ENCODE data around the gene TNFRSF1B.

DNA sequence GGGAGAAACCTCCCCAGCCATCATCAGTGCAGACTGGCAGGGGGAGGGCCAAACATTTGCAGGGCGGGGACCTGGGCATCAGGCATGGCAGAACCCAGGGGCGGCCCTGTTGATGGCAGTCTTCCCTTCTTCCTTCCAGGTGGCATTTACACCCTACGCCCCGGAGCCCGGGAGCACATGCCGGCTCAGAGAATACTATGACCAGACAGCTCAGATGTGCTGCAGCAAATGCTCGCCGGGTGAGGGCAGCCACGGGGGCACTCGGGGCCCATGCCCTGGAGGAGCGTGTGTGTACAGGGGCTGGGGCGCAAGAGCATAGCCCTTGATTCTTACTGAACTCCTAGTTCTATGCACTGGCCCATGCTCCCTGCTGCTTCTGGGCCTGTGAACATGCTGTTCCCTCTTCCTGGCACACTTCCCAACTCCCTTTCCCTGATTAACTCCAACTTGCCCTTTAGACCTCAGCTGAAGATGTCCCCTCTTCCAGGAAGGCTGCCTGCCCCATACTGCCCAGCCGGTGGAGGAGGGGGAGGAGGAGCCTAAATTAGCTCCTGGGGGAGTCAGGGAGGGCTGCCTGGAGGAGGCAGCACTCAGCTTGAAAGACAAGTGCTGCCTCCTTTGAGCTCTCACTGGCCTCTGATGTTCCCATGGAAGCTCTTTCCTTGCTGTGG lies 22.0 kb downstream of the TNFRSF1B start:
- TF ChIP-seq CTCF (IDR thresholded peaks at IDR 0.05) (no peak), POLR2A (IDR thresholded peaks at IDR 0.05) (no peak)

Measured in body of pancreas (tissue), 4 donors.